ENCODE data around the gene KCNMB4.

The KCNMB4 gene

DNA sequence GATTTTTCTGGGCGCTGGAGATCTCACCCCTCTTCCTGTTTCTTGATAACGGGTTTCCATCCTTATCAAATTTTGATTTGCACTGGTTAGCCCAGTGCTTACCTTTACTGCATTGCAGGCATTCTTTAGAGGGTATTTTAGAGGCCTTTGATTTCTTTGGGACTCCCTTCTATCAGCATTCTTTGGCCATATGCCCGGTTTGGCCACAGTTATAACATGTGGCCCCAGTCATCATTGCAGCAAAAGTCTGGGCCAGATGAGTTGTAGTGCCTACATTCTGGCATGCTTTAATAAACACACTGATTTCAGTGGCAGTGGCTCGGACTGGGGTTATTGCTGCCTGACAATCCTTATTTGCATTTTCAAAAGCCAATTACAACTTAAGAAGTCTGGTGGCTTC, 82.3 kb downstream of the KCNMB4 start:
- DNase-seq, result no peak

DNA sequence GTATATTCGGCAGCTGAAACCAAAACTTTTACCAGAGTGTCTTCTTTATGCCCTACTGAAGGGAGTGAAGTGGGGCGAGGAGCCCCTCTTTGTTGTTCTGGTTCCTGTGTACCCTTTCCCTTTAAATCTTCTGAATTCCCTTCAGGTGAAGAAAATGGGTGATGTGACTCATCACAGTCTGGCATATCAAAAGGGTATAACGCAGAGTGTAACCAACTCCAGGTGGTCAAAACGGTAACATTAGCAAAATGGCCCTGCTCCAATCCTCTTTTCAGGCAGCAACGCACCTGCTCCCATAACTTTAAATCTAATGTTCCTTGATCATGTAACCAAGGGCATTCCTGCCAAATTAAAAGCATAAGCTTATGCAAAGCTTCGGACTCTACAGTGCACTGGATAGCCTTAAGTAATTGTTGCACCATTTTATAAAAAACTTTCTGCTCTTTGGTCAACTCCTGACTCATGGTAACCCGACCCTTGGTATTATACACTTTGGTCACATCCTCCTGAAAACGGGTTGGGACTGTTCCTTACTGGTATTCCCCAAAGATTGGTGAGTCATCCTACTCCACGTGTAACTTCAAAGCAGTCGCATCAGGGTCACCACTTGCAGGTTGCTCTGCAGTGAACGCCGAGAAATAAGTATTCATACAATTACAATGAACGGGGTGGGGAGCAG, 83.1 kb downstream of the KCNMB4 start:
- DNase-seq, result peak; percentile 85

GRCh38 chr12:70449753-70450341, 83.8 kb downstream of the KCNMB4 start:
- no peak for DNase-seq

DNA sequence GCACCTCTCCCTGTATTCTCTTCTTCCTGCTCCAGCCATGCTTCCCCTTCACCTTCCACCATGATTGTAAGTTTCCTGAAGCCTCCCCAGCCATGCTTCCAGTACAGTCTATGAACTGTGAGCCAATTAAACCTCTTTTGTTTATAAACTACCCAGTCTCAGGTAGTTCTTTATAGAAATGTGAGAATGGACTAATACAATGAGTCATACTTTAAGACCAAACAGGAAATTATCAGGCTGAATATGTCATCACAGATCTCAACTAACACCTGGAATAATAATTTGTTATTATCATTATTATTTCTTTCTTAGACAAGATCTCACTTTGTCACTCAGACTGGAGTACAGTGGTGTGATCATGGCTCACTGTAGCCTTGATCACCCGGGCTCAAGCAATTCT, 85.4 kb downstream of the KCNMB4 start:
- no peak for DNase-seq

DNA sequence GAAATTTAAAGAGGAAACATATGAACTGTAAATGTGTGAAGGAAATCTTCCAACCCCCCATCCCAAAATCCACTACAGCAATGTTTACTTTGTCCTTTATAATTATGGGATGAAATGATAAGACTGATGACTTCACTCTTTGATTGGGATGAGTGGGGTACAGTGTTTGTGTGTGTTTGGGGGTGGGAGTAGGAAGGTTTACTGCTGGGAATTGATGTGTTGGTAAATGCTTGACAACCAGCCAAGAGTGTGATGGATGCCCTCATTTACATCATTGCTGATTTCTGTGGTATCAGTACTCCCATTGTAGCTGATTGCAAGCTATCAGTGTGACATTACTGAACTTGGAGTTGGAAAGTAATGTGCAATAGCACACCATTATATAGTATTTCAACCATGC, 90.9 kb downstream of the KCNMB4 start:
- no peak for DNase-seq

GRCh38 chr12:70459786-70460185, 93.7 kb downstream of the KCNMB4 start:
- no peak for DNase-seq

- no peak for DNase-seq
Observed at GRCh38 chr12:70463997-70464396, 97.9 kb downstream of the KCNMB4 start.

DNA sequence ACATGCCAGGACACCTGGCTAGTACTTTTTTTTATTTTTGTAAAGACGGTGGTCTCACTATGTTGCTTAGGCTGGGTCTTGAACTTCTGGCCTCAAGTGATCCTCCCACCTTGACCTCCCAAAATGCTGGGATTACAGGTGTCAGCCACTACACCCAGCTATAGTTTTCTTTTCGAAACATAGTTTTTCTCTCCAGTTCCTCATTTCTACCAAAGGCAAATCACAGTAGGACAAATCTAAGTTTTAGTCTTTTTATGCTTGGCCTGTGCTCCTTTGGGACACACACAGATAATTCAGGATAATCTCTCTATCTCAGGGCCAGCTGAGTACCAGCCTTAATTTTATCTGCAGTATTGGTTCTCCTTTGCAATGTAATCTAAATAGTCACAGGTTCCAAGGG, 100.7 kb downstream of the KCNMB4 start:
- DNase-seq, result no peak

GRCh38 chr12:70467476-70467875, 101.4 kb downstream of the KCNMB4 start:
- DNase-seq, result no peak

- no peak for DNase-seq
Observed at GRCh38 chr12:70467918-70468733, 102.0 kb downstream of the KCNMB4 start.

DNA sequence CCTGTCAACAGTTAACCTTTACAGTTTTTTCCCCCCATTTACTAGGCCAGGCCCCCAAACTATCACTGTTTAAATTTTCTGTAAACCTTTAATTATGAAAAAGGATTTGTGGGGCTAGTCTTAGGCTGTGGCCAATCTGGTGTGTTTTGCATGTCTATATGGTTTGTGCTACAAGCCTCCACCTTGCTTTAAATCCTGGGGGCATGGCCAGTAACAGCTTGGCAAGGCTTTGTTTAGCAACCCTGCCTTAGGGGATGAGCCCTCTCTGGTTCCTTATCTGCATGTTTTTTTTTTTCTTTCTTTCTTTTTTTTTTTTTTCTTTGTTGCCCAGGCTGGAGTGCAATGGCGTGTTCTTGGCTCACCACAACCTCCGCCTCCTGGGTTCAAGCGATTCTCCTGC, 102.7 kb downstream of the KCNMB4 start:
- DNase-seq, result no peak

DNA sequence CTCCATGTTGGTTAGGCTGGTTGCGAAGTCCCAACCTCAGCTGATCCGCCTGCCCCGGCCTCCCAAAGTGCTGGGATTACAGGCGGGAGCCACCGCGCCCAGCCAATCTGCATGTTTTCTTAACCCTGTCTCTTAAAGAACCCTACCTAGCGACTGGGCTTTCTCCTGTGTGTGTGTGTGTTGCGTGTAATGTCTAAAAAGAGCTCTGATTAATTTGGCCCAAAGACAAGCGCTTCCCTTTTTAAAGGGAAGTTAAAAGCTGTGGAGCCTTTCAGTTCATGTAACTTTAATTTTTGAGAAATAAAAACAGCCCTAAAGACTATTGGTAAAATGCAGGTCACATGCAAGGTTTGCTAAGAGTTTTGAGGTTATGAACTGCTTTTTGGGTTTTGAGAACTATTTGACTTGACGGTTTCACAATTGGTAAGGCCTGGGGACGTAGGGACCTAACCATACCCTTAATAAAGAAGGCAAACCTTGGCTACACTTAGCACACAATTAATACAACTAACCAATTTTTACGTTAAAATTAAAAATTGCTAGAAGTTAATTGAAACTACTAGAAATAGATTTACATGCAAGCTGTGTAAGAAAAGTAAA, 103.2 kb downstream of the KCNMB4 start:
- no peak for DNase-seq

- DNase-seq, result no peak
Observed at GRCh38 chr12:70482764-70483163, 116.7 kb downstream of the KCNMB4 start.
